ENCODE measurements around the gene HSBP1L1.
A peak's percentile ranks its signal among the peaks of the same experiment; 100 is the strongest.

HSBP1L1 gene

GRCh38 chr18:79961527-79962291 lies 2.7 kb upstream of the HSBP1L1 start:
- no peak for DNase-seq

- no peak for DNase-seq
These were observed 2.1 kb upstream of the HSBP1L1 start for GRCh38 chr18:79962311-79962710.

DNA sequence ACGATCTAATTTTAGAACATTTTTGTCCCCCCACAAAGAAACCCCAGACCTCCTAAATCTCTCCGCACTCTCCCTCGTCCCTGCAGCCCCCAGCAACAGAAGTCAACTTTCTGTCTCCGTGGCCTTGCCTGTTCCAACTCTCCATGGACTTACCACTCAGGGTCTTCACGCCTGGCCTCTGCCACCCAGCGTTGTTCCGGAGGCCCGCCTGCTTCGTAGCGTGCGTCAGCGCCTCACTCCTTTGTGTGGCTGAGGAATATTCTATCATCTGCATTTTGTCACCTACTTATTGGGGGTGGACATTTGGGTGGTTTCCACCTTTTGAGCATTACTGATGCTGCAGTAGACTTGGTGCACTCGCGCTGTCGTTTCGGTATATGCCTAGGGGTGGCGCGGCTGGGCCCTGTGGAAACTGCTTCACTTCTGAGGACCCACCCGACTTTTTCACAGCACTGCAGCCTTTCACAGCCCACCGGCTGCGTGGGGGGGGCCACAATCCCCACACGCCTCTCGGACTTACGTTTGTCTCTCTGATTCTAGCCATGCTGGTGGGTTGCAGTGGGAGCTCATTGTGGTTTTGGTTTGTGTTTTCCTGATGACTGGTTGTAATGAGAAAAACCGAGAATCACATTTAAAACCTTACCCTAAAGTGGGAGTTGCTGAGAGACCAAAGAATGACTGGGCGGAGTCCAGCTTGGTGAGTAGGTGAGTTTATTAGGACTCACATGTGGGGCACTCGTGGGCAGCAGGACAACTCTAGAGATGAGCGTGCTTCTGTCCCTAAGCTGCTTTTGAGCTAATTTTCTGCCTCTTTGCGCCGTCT lies 1.4 kb upstream of the HSBP1L1 start:
- DNase-seq, result peak; percentile 45

GRCh38 chr18:79963658-79964329 lies 649 bp upstream of the HSBP1L1 start:
- DNase-seq, result no peak

- peak; percentile 53 for DNase-seq
These were observed 868 bp downstream of the HSBP1L1 start for GRCh38 chr18:79965119-79965902.

GRCh38 chr18:79970419-79971133 lies 6.1 kb downstream of the HSBP1L1 start:
- no peak for DNase-seq

- DNase-seq, result no peak
These were observed 6.9 kb downstream of the HSBP1L1 start for GRCh38 chr18:79971211-79971952.

DNA sequence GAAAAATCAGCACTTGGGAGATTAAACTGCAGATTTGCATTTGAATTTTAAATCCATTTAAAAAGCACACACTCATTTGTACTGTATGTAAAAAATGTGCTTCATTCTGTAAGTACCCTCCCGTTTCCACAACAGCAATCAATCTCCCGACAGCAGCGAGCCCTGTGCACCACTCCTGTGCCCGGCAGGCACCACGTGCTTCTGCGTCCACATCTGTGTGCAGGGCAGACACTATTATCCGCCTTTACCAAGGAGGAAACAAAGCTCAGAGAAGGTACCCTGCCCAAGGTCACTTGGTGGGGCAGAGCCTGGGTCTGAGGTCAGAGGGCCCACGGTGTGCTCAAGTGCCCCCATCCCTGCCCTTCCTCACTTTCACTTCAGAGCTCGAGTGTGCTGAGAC lies 7.5 kb downstream of the HSBP1L1 start:
- DNase-seq, result no peak

- DNase-seq, result no peak
These were observed 8.3 kb downstream of the HSBP1L1 start for GRCh38 chr18:79972720-79973119.

DNA sequence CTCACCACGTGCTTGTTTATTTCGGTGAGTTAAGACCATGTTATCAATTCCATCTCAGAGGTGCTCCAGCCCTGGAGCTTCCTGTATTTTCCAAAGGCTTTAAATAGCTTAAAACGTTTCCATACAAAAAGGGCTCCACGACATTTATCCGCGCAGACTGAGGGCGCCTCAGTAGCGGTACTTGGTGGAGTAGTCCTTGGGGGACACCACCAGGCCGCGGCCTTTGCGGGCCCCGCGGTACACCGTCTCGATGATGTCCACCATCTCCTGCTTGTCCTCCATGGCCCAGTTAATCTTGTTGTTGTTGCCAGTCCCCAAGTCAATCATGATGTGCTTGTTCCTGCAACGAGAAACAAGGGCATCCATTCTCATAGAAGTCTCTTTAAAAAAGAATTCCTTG lies 9.1 kb downstream of the HSBP1L1 start:
- no peak for DNase-seq

- DNase-seq, result no peak
These were observed 9.7 kb downstream of the HSBP1L1 start for GRCh38 chr18:79974025-79974654.

DNA sequence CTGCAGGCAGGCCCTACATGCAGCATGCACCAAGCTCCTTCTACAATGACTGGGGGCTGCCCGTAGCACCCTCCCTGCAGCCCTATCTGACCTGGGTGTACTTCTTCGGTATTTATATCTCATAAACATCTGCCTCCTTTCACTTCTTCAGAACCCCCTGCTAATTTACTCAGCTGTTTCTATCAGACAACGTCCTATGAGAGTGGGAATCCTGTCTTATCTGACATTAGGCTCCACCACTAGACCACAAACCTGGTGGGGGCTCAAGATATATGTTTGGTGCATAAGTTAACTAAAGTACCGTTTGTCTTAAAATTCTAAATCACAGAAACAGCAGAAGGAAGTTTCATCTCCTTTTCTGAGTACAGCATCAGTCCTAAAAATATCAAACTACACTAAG lies 10.6 kb downstream of the HSBP1L1 start:
- DNase-seq, result no peak

- no peak for DNase-seq
These were observed 11.7 kb downstream of the HSBP1L1 start for GRCh38 chr18:79975985-79976680.

GRCh38 chr18:79979843-79980242 lies 15.4 kb downstream of the HSBP1L1 start:
- no peak for DNase-seq

DNA sequence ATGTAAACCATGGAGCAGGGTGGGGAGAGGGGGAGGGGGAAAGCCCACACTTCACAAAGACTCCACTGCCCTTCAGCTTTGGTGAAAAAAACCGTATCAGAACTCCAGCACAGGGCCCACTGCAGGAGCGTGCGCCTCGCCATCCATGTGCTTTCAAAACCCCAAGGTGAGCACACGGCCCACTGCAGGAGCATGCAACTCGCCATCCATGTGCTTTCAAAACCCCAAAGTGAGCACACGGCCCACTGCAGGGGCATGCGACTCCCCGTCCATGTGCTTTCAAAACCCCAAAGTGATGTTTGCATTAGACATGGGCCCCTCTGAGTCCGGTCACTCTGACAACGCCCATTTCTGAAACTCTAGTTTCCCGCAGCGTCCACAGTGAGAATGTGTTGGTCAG lies 16.1 kb downstream of the HSBP1L1 start:
- DNase-seq, result no peak

GRCh38 chr18:79982736-79983135 lies 18.3 kb downstream of the HSBP1L1 start:
- no peak for DNase-seq

- DNase-seq, result no peak
These were observed 18.8 kb downstream of the HSBP1L1 start for GRCh38 chr18:79983253-79983652.

- DNase-seq, result no peak
These were observed 19.4 kb downstream of the HSBP1L1 start for GRCh38 chr18:79983793-79984192.

GRCh38 chr18:79985172-79985571 lies 20.7 kb downstream of the HSBP1L1 start:
- no peak for DNase-seq

DNA sequence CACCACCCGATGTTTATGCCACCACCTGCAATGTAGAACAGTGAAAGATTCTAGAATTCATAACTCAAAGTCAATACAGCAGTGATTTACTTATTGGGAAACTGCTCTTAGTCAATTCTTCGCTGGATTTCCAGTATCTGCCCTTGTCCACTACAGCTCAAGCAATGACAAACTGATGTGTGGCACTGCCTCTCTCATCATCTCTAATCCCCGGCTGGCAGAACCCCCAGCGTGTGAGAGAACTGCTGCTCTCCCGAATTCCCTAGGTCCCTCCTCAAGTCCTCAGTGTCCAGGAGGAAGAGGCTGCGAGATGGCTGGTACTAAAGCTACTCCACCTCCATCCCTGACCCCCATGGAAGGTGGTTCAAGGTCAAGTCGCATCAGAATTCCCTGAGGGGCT lies 22.3 kb downstream of the HSBP1L1 start:
- DNase-seq, result no peak
